Activated T-cell treated with anti-CD3 and anti-CD28 coated beads, Interleukin-2, amount 50 U/mL, for 72 hours (primary cell): ENCODE data around the gene XRN1. TPM values are rescaled to one million over a fixed set of nuclear protein-coding genes. Genes with fewer than 3 reads are reported as not detected.
"Not testable (repeated sequence)": the region's sequence is repeated elsewhere in the genome, so short reads cannot be mapped to it uniquely, and the experiment has no call there.

Source experiments
- ATAC-seq, 2 donors: fragments of 150-1000 bp; cut with Tn5 transposase; replicated peaks in 1 of 2; 2 replicates each; pipeline ENCODE4 v1.10.0; 2021; ENCODE audit warnings: moderate library complexity in 2 of 2, mild to moderate bottlenecking in 1 of 2
- DNase-seq, 2 donors: peaks; one replicate each; pipeline ENCODE4 v3.0.0; 2021 to 2022; ENCODE audit warnings: mixed read lengths in 1 of 2
- H3K27ac Mint-ChIP-seq: one replicate; pipeline ENCODE4 v1.8.0; 2022; ENCODE audit warnings: mild to moderate bottlenecking, moderate library complexity, mixed read lengths
- H3K27me3 Mint-ChIP-seq: one replicate; pipeline ENCODE4 v1.8.0; 2022; ENCODE audit warnings: low read depth, mixed read lengths
- H3K36me3 Mint-ChIP-seq, 2 donors: one replicate each; pipeline ENCODE4 v1.8.0; 2022; ENCODE audit warnings: mixed read lengths in 2 of 2, mild to moderate bottlenecking in 1 of 2; ENCODE audit not compliant: insufficient read depth in 2 of 2
- H3K4me1 Mint-ChIP-seq: one replicate; pipeline ENCODE4 v1.8.0; 2022; ENCODE audit warnings: low read depth, mixed read lengths
- H3K4me3 Mint-ChIP-seq, 2 donors: one replicate each; pipeline ENCODE4 v1.8.0; 2022; ENCODE audit warnings: mild to moderate bottlenecking in 2 of 2, mixed read lengths in 2 of 2, moderate library complexity in 2 of 2
- H3K9me3 Mint-ChIP-seq, 2 donors: one replicate each; pipeline ENCODE4 v1.8.0; 2022; ENCODE audit warnings: mixed read lengths in 2 of 2
- total RNA-seq, 2 donors: library from RNA; stranded (reverse); gene quantifications; one replicate each; pipeline ENCODE4 v1.2.3, GENCODE V29; 2022

XRN1 gene
- total RNA-seq, 2 donors from 2014 or later: 69.7 to 79.3 TPM

- H3K27me3 Mint-ChIP-seq: no peaks in the 10 kb centered on the region
- no peak overlapping the region for H3K27ac Mint-ChIP-seq
- no peak overlapping the region for H3K4me3 Mint-ChIP-seq
- peaks cover 7 to 22% of the 10 kb centered on the region in 2 donors for H3K36me3 Mint-ChIP-seq
- no peaks in the 10 kb centered on the region for H3K9me3 Mint-ChIP-seq
- DNase-seq (no peak), ATAC-seq (no peak)
- no peaks in the 10 kb centered on the region for H3K4me1 Mint-ChIP-seq
Measured at GRCh38 chr3:142417302-142417701, 30.5 kb downstream of the XRN1 start.

- not testable (repeated sequence) for H3K9me3 Mint-ChIP-seq, H3K27me3 Mint-ChIP-seq, ATAC-seq, H3K4me3 Mint-ChIP-seq, H3K27ac Mint-ChIP-seq, H3K4me1 Mint-ChIP-seq, DNase-seq
- H3K36me3 Mint-ChIP-seq: peaks cover 8 to 23% of the 10 kb centered on the region in 2 donors
Measured at GRCh38 chr3:142400537-142400936, 47.3 kb downstream of the XRN1 start.

- Mint-ChIP-seq H3K9me3 (no peaks in the 10 kb centered on the region), H3K27ac (no peak overlapping the region), H3K36me3 (peaks cover 10 to 15% of the 10 kb centered on the region in 2 donors), H3K4me1 (no peaks in the 10 kb centered on the region), H3K4me3 (no peak overlapping the region), H3K27me3 (no peaks in the 10 kb centered on the region)
- DNase-seq (no peak), ATAC-seq (no peak)
Measured at GRCh38 chr3:142394921-142395622, 52.8 kb downstream of the XRN1 start.

- Mint-ChIP-seq H3K4me3 (no peak overlapping the region), H3K36me3 (peaks cover 13 to 28% of the 10 kb centered on the region in 2 donors), H3K4me1 (no peaks in the 10 kb centered on the region), H3K27me3 (no peaks in the 10 kb centered on the region), H3K27ac (no peak overlapping the region), H3K9me3 (peaks cover 0 to 1% of the 10 kb centered on the region in 2 donors)
- no peak for ATAC-seq
- DNase-seq: no peak
Measured at GRCh38 chr3:142385078-142385477, 62.8 kb downstream of the XRN1 start.

- H3K27me3 Mint-ChIP-seq: no peaks in the 10 kb centered on the region
- no peaks in the 10 kb centered on the region for H3K9me3 Mint-ChIP-seq
- peaks cover 3 to 4% of the 10 kb centered on the region in 2 donors for H3K36me3 Mint-ChIP-seq
- H3K27ac Mint-ChIP-seq: peak overlapping the region; percentile 16
- no peaks in the 10 kb centered on the region for H3K4me1 Mint-ChIP-seq
- DNase-seq (no peak), ATAC-seq (no peak)
- H3K4me3 Mint-ChIP-seq: no peak overlapping the region
Measured at GRCh38 chr3:142374687-142375086, 73.2 kb downstream of the XRN1 start.

- H3K9me3 Mint-ChIP-seq, H3K4me1 Mint-ChIP-seq, DNase-seq, H3K27ac Mint-ChIP-seq, H3K36me3 Mint-ChIP-seq, H3K4me3 Mint-ChIP-seq, H3K27me3 Mint-ChIP-seq, ATAC-seq: not testable (repeated sequence)
Measured at GRCh38 chr3:142369576-142369975, 78.3 kb downstream of the XRN1 start.

GRCh38 chr3:142366434-142366833 is 81.4 kb downstream of the XRN1 start:
- H3K36me3 Mint-ChIP-seq: peaks cover 0 to 14% of the 10 kb centered on the region in 2 donors
- no peaks in the 10 kb centered on the region for H3K9me3 Mint-ChIP-seq
- H3K4me3 Mint-ChIP-seq: no peak overlapping the region
- ATAC-seq (no peak), DNase-seq (no peak)
- no peaks in the 10 kb centered on the region for H3K27me3 Mint-ChIP-seq
- no peaks in the 10 kb centered on the region for H3K4me1 Mint-ChIP-seq
- peak overlapping the region; percentile 35 for H3K27ac Mint-ChIP-seq

GRCh38 chr3:142363936-142364467 is 83.8 kb downstream of the XRN1 start:
- ATAC-seq (no peak), DNase-seq (no peak)
- Mint-ChIP-seq H3K36me3 (peaks cover 0 to 20% of the 10 kb centered on the region in 2 donors), H3K4me1 (no peaks in the 10 kb centered on the region), H3K27ac (no peak overlapping the region), H3K9me3 (no peaks in the 10 kb centered on the region), H3K4me3 (no peak overlapping the region), H3K27me3 (no peaks in the 10 kb centered on the region)

- H3K4me1 Mint-ChIP-seq, DNase-seq, H3K27ac Mint-ChIP-seq, H3K9me3 Mint-ChIP-seq, H3K4me3 Mint-ChIP-seq, H3K27me3 Mint-ChIP-seq, ATAC-seq: not testable (repeated sequence)
- H3K36me3 Mint-ChIP-seq: peaks cover 0 to 20% of the 10 kb centered on the region in 2 donors
Measured at GRCh38 chr3:142363433-142363832, 84.4 kb downstream of the XRN1 start.

- Mint-ChIP-seq H3K36me3 (peaks cover 8 to 33% of the 10 kb centered on the region in 2 donors), H3K9me3 (no peaks in the 10 kb centered on the region), H3K4me3 (no peak overlapping the region), H3K4me1 (no peaks in the 10 kb centered on the region), H3K27me3 (no peaks in the 10 kb centered on the region), H3K27ac (no peak overlapping the region)
- DNase-seq (no peak), ATAC-seq (no peak)
Measured at GRCh38 chr3:142359367-142359766, 88.5 kb downstream of the XRN1 start.

GRCh38 chr3:142356818-142357217 is 91.0 kb downstream of the XRN1 start:
- ATAC-seq (no peak), DNase-seq (no peak)
- Mint-ChIP-seq H3K36me3 (peaks cover 15 to 37% of the 10 kb centered on the region in 2 donors), H3K4me3 (no peak overlapping the region), H3K27me3 (no peaks in the 10 kb centered on the region), H3K27ac (no peak overlapping the region), H3K4me1 (no peaks in the 10 kb centered on the region), H3K9me3 (no peaks in the 10 kb centered on the region)

GRCh38 chr3:142355692-142356091 is 92.1 kb downstream of the XRN1 start:
- H3K27ac Mint-ChIP-seq: no peak overlapping the region
- no peak for DNase-seq
- H3K4me1 Mint-ChIP-seq: no peaks in the 10 kb centered on the region
- H3K4me3 Mint-ChIP-seq: no peak overlapping the region
- H3K36me3 Mint-ChIP-seq: peaks cover 15 to 37% of the 10 kb centered on the region in 2 donors
- no peak for ATAC-seq
- H3K9me3 Mint-ChIP-seq: no peaks in the 10 kb centered on the region
- no peaks in the 10 kb centered on the region for H3K27me3 Mint-ChIP-seq

GRCh38 chr3:142354076-142354475 is 93.8 kb downstream of the XRN1 start:
- DNase-seq: no peak
- H3K4me3 Mint-ChIP-seq: no peak overlapping the region
- H3K9me3 Mint-ChIP-seq: no peaks in the 10 kb centered on the region
- no peaks in the 10 kb centered on the region for H3K4me1 Mint-ChIP-seq
- no peaks in the 10 kb centered on the region for H3K27me3 Mint-ChIP-seq
- no peak for ATAC-seq
- peaks cover 15 to 33% of the 10 kb centered on the region in 2 donors for H3K36me3 Mint-ChIP-seq
- H3K27ac Mint-ChIP-seq: no peak overlapping the region

GRCh38 chr3:142353571-142353970 is 94.3 kb downstream of the XRN1 start:
- Mint-ChIP-seq H3K27ac (no peak overlapping the region), H3K9me3 (no peaks in the 10 kb centered on the region), H3K27me3 (no peaks in the 10 kb centered on the region), H3K4me1 (no peaks in the 10 kb centered on the region), H3K4me3 (no peak overlapping the region), H3K36me3 (peaks cover 15 to 36% of the 10 kb centered on the region in 2 donors)
- ATAC-seq (no peak), DNase-seq (no peak)
